ENCODE measurements around the gene KCNH1.

GRCh38 chr1:210755991-210756659 lies 377.8 kb downstream of the KCNH1 start:
- TF ChIP-seq, protein P1, sequence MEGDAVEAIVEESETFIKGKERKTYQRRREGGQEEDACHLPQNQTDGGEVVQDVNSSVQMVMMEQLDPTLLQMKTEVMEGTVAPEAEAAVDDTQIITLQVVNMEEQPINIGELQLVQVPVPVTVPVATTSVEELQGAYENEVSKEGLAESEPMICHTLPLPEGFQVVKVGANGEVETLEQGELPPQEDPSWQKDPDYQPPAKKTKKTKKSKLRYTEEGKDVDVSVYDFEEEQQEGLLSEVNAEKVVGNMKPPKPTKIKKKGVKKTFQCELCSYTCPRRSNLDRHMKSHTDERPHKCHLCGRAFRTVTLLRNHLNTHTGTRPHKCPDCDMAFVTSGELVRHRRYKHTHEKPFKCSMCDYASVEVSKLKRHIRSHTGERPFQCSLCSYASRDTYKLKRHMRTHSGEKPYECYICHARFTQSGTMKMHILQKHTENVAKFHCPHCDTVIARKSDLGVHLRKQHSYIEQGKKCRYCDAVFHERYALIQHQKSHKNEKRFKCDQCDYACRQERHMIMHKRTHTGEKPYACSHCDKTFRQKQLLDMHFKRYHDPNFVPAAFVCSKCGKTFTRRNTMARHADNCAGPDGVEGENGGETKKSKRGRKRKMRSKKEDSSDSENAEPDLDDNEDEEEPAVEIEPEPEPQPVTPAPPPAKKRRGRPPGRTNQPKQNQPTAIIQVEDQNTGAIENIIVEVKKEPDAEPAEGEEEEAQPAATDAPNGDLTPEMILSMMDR (IDR thresholded peaks at IDR 0.05; ENCODE audit: insufficient read depth, low read depth, low read length), result no peak
- no peak for TF ChIP-seq EZH2 (IDR thresholded peaks at IDR 0.05; ENCODE audit: insufficient read depth, low read length)

Data from astrocyte (in vitro differentiated cells and primary cell).